OCI-LY3 (cell line): ENCODE data around the gene VSIG10L2.

ENCODE experiments used
- H2AFZ ChIP-seq: fragments of 200-600, 300-600 bp; shearing (Covaris generic); 2 replicates; pipeline ENCODE4 v1.6.0; 2014; ENCODE audit warnings: antibody characterized with exemption, low read depth, low read length
- H3K27ac ChIP-seq: fragments of 200-600, 300-600 bp; sonication (generic); 2 replicates; pipeline ENCODE4 v1.5.1; 2014; ENCODE audit warnings: mild to moderate bottlenecking, low read length, moderate library complexity, mixed read lengths
- H3K27me3 ChIP-seq: fragments of 200-600, 300-600 bp; sonication (generic); 2 replicates; pipeline ENCODE4 v1.6.1; 2014; ENCODE audit warnings: low read depth, low read length, mixed read lengths
- H3K36me3 ChIP-seq: fragments of 200-600, 300-600 bp; sonication (generic); replicated peaks from 2 replicates; pipeline ENCODE3; 2014; ENCODE audit warnings: low read depth, low read length, mixed read lengths
- H3K4me1 ChIP-seq: fragments of 300-600, 200-600 bp; sonication (generic); 2 replicates; pipeline ENCODE4 v1.6.1; 2014; ENCODE audit warnings: low read length, mixed read lengths
- H3K4me2 ChIP-seq: fragments of 200-600, 300-600 bp; sonication (generic); 2 replicates; pipeline ENCODE4 v1.6.1; 2014; ENCODE audit warnings: low read length, mixed read lengths
- H3K4me3 ChIP-seq: fragments of 300-600, 200-600 bp; sonication (generic); 2 replicates; pipeline ENCODE4 v1.5.1; 2014; ENCODE audit warnings: antibody characterized with exemption, mild to moderate bottlenecking, low read length, moderate library complexity
- H3K79me2 ChIP-seq: fragments of 300-600, 200-600 bp; shearing (Covaris generic); 2 replicates; pipeline ENCODE4 v1.6.1; 2014; ENCODE audit warnings: mild to moderate bottlenecking, low read length, mixed read lengths
- H3K9ac ChIP-seq: fragments of 300-600, 200-600 bp; shearing (Covaris generic); 2 replicates; pipeline ENCODE4 v1.6.0; 2014; ENCODE audit warnings: mild to moderate bottlenecking, low read length, moderate library complexity
- H3K9me3 ChIP-seq: fragments of 200-600, 300-600 bp; shearing (Covaris generic); 2 replicates; pipeline ENCODE4 v1.6.1; 2014; ENCODE audit warnings: low read length, mixed read lengths; ENCODE audit not compliant: insufficient read depth
- H4K20me1 ChIP-seq: fragments of 200-600, 300-600 bp; sonication (generic); 2 replicates; pipeline ENCODE4 v1.6.1; 2016; ENCODE audit warnings: low read length, mixed read lengths; ENCODE audit not compliant: insufficient read depth
- EZH2phosphoT487 ChIP-seq: fragments of 200-600 bp; shearing (Covaris generic); IDR thresholded peaks from 2 replicates; pipeline ENCODE4 v1.6.1; 2018; ENCODE audit warnings: antibody characterized with exemption, mixed run types, low read depth
- TF ChIP-seq, protein P1 (sequence below): fragments of 200-600, 300-600 bp; sonication (generic); IDR thresholded peaks from 2 replicates; pipeline ENCODE4 v1.5.1; 2014; ENCODE audit warnings: antibody characterized with exemption, low read length, low read depth

Gene VSIG10L2

DNA sequence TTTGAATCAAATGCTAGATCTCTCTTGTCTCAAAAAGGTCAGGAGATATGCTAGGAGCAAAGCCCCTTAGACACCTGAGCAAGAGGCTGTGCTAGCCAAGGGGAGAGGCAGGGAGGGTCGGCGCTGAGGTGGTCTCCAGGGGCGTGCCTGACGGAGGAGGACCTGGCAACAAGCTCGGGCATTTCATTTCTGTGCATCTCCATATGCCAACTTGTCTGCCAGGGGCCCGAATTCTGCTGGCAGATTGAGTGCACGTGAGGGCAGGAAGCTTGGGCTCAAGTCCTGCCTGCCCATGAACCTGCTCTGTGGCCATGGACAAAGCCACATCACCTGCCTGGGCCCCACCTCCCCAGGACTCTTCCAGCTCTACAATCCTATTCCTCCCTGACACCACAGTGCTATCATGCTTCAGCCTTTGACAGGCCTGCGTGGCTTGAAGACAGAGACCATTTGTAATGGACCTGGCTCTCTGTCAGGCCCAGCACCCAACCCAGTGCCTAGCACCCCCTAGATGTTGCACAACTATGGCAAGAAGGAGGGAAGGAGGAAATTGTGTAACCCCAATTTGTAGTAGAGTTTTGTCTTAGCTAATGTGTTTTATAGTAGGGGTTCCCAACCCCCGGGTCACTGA lies 16.3 kb upstream of the VSIG10L2 start:
- Histone ChIP-seq H2AFZ (no peak overlapping the region), H3K27ac (no peak overlapping the region), H3K79me2 (no peaks in the 10 kb centered on the region), H3K4me3 (no peak overlapping the region), H4K20me1 (no peaks in the 10 kb centered on the region), H3K4me1 (peaks cover 3% of the 10 kb centered on the region), H3K9ac (no peak overlapping the region), H3K27me3 (peaks cover 52% of the 10 kb centered on the region), H3K36me3 (no peaks in the 10 kb centered on the region), H3K4me2 (no peak overlapping the region), H3K9me3 (no peaks in the 10 kb centered on the region)
- TF ChIP-seq, protein P1, sequence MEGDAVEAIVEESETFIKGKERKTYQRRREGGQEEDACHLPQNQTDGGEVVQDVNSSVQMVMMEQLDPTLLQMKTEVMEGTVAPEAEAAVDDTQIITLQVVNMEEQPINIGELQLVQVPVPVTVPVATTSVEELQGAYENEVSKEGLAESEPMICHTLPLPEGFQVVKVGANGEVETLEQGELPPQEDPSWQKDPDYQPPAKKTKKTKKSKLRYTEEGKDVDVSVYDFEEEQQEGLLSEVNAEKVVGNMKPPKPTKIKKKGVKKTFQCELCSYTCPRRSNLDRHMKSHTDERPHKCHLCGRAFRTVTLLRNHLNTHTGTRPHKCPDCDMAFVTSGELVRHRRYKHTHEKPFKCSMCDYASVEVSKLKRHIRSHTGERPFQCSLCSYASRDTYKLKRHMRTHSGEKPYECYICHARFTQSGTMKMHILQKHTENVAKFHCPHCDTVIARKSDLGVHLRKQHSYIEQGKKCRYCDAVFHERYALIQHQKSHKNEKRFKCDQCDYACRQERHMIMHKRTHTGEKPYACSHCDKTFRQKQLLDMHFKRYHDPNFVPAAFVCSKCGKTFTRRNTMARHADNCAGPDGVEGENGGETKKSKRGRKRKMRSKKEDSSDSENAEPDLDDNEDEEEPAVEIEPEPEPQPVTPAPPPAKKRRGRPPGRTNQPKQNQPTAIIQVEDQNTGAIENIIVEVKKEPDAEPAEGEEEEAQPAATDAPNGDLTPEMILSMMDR, result no peak
- no peak for TF ChIP-seq EZH2phosphoT487

DNA sequence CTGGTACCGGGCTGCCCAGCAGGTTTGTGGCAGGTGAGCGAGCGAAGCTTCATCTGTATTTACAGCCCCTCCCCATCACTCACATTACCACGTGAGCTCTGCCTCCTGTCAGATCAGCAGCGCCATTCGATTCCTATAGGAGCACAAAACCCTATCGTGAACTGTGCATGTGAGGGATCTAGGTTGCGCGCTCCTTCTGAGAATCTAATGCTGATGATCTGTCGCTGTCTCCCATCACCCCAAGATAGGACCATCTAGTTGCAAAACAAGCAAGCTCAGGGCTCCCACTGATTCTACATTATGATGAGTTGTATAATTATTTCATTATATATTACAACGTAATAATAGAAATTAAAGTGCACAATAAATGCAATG lies 15.8 kb upstream of the VSIG10L2 start:
- Histone ChIP-seq H3K27ac (no peak overlapping the region), H4K20me1 (no peaks in the 10 kb centered on the region), H3K4me1 (peaks cover 3% of the 10 kb centered on the region), H3K9me3 (no peaks in the 10 kb centered on the region), H3K79me2 (no peaks in the 10 kb centered on the region), H3K4me3 (no peak overlapping the region), H3K36me3 (no peaks in the 10 kb centered on the region), H3K9ac (no peak overlapping the region), H2AFZ (no peak overlapping the region), H3K27me3 (peaks cover 47% of the 10 kb centered on the region), H3K4me2 (no peak overlapping the region)
- TF ChIP-seq, protein P1, result no peak

DNA sequence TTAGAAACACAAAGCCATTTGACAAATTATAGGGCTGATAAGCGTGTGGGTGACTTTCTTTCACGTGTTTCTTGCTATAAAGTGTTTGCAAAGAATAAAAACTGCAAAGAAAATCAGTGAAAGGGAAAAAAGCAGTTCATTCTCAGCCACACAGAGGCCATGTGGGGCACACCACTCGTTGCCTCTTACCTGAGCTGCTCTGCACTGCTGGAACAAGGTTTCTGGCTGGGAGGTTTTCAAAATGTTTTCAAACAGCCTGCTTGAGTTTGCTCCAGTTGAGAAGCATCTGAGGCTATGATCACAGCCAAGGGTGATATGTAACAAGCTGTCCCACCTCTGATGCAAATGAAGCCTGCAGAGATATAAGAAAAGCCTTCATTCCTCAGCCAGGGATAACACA lies 14.7 kb upstream of the VSIG10L2 start:
- no peak overlapping the region for H3K27ac ChIP-seq
- H3K27me3 ChIP-seq, result peaks cover 36% of the 10 kb centered on the region
- H3K4me1 ChIP-seq, result peaks cover 3% of the 10 kb centered on the region
- H3K4me3 ChIP-seq, result no peak overlapping the region
- H3K79me2 ChIP-seq, result no peaks in the 10 kb centered on the region
- H3K4me2 ChIP-seq, result no peak overlapping the region
- no peaks in the 10 kb centered on the region for H3K9me3 ChIP-seq
- no peaks in the 10 kb centered on the region for H4K20me1 ChIP-seq
- no peak overlapping the region for H3K9ac ChIP-seq
- no peak overlapping the region for H2AFZ ChIP-seq
- no peaks in the 10 kb centered on the region for H3K36me3 ChIP-seq
- TF ChIP-seq EZH2phosphoT487, result no peak
- TF ChIP-seq, protein P1, result no peak

DNA sequence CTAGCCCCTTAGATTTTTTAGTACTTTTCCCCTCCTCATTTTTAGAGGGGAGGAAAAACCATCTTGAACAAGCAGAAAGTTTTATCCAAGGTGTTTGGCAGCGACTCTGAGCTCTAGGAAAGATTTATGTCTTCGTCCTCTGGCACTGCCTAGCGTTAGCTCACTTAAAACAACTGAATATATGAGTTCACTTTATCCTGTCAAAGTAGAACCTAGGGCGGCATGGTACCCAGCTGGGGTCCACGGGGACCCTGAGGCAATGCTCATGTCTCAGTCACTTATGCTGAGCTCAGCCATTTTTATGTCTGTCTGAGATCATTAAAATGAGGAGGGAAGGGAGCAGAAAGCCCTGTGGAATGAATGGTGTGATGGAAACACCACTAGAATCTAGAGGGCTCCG lies 14.2 kb upstream of the VSIG10L2 start:
- Histone ChIP-seq H3K27ac (no peak overlapping the region), H3K79me2 (no peaks in the 10 kb centered on the region), H2AFZ (no peak overlapping the region), H3K36me3 (no peaks in the 10 kb centered on the region), H3K4me3 (no peak overlapping the region), H3K9me3 (no peaks in the 10 kb centered on the region), H3K27me3 (peaks cover 33% of the 10 kb centered on the region), H3K9ac (no peak overlapping the region), H3K4me1 (peaks cover 3% of the 10 kb centered on the region), H4K20me1 (no peaks in the 10 kb centered on the region), H3K4me2 (no peak overlapping the region)
- TF ChIP-seq, protein P1, result no peak
